A673 (cell line): ENCODE data around the gene TBKBP1.

Experiments
- CTCF ChIP-seq: fragments of 300-800, 200-600 bp; sonication (generic); conservative IDR thresholded peaks from 2 replicates; pipeline ENCODE4 v1.5.1; 2017; ENCODE audit warnings: low read depth, mild to moderate bottlenecking, antibody characterized with exemption, low read length, moderate library complexity, mixed read lengths
- EZH2 ChIP-seq: fragments of 200-600 bp; sonication (generic); IDR thresholded peaks from 2 replicates; pipeline ENCODE4 v1.6.1; 2017; ENCODE audit warnings: borderline replicate concordance, low read depth, mild to moderate bottlenecking, mixed read lengths, antibody characterized with exemption, low read length; ENCODE audit not compliant: poor library complexity, severe bottlenecking

- no peak for TF ChIP-seq CTCF
- no peak for TF ChIP-seq EZH2
Measured at GRCh38 chr17:47665655-47666054, 28.3 kb upstream of the TBKBP1 start.
